ENCODE data around the gene IFRD2.

The IFRD2 gene

GRCh38 chr3:50302095-50303012, 10.1 kb upstream of the IFRD2 start:
- no peak for DNase-seq (ENCODE audit: low read depth)

- DNase-seq (ENCODE audit: low read depth): no peak
These were observed 8.5 kb upstream of the IFRD2 start for GRCh38 chr3:50300681-50301254.

DNA sequence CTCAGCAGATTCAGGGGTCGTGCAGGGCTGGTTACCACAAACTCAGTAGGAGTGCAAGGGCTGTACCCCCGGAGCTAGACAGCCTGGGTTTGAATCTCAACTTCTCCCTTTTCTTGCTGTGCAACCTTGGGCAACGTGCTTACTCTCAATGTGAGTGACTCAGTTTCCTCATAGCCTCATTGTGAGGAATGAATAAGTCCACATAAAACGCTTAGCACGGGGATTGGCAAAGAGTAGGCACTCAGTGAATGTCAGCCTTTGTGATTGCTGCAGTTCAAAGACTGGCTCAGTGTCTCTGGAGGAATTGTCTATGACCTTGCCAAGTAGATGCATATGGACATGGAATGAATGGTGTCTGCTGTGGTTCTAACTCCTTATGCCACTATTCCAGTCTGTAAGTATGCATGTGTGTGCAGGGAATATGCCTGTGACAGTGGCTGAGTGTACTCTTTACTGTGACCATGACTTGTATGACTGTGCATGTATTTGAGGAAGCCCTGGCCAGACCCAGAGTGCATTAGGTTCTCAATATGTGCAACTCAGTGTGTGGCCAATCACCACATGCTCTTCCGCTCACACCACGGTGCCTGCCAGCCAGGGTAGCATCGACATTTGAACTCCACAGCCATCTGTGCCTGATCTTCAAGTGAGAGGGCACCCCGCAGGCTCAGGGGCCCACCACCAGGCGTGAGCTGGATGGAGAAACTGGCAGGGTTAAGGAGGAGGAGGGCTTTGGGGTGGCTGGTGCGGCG, 7.9 kb upstream of the IFRD2 start:
- no peak for DNase-seq (ENCODE audit: low read depth)

GRCh38 chr3:50299638-50299928, 7.4 kb upstream of the IFRD2 start:
- DNase-seq (ENCODE audit: low read depth): no peak

DNA sequence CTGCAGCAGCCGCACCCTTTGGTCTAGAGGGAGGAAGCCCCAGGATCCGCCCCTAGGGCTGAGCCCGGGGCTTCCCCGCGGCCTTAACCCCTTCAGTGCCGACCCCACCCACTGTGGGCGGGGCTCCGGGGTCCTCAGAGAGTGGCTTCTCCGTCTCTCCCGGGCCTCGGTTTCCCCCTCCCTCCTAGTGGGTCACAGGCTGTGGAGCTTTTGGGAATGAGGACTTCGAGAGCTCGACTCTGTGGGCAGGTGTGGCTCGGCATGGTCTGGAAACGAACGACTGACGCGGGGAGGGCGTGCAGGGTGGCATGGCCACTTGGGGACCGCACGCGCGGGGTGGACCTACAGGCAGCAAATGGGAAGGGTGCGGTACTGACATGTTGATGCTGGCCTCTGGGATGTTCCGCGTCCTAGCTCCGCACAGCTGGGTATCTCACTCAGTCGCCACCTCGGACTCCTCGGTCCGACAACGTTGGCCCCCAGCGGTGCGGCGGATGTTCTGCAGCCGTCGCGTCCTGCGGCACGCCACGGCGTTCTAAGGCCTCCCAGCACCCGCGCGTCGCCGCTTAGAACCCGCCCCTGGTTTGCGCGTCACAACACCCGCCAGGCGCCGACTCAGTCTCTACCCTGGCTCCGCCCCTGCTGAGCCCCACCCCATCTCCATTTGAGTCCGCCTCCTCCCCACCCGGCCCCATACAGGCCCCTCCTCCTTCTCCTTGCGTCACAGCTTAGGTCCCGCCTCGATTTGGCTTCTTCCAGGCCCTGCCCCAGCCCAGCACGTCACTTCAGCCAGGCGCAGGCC, 6.8 kb upstream of the IFRD2 start, which contains the start of the genes HYAL3 and NAA80:
Gene HYAL3, minus strand, starts transcription at position 570 of the 802 bp plus-strand sequence. CDS start 3,803 bp downstream, outside the sequence.
Gene NAA80, minus strand, starts transcription at position 570 of the 802 bp plus-strand sequence. CDS start 1,942 bp downstream, outside the sequence.
- peak; percentile 98 for DNase-seq (ENCODE audit: low read depth)

DNA sequence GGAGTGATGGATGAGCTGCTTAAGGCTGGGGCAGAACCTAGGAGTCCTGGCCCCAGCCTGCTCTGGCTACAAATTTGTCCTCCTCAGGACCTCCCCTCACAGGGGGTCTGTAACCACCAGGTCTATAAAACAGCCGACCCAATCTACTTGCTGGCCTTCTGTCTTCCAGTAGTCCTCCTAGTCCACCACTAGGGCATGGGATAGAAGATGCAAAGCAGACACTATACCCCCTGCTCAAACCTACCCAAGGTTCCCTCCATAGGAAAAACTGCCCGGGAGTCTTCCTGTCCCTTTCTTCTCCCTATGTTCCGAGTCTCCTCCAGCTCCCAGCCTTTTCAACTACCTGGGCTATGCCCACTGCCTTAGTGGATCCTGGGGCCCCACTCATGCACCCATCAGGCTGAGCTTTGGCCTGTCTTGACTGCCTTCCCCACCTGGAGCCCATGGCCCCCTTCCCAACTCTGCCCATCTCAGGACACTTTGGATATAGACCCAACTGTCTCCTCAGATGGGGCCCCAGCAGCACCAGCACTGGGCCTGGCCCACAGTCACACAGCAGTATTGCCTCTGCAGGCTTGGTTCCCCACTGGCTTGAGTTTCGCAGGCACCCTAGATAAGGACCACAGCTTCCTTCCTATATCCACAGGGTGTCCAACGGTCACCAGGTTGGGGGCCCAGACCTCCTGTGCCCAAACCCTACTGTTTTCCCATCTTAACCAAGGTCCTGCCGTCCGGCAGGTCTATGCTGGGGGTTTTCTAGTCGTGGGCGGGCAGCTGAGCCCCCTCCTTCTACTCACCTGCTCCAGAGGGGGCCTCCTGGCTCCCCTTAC, 5.9 kb upstream of the IFRD2 start:
- DNase-seq (ENCODE audit: low read depth): no peak

GRCh38 chr3:50297384-50297775, 5.2 kb upstream of the IFRD2 start:
- no peak for DNase-seq (ENCODE audit: low read depth)

DNA sequence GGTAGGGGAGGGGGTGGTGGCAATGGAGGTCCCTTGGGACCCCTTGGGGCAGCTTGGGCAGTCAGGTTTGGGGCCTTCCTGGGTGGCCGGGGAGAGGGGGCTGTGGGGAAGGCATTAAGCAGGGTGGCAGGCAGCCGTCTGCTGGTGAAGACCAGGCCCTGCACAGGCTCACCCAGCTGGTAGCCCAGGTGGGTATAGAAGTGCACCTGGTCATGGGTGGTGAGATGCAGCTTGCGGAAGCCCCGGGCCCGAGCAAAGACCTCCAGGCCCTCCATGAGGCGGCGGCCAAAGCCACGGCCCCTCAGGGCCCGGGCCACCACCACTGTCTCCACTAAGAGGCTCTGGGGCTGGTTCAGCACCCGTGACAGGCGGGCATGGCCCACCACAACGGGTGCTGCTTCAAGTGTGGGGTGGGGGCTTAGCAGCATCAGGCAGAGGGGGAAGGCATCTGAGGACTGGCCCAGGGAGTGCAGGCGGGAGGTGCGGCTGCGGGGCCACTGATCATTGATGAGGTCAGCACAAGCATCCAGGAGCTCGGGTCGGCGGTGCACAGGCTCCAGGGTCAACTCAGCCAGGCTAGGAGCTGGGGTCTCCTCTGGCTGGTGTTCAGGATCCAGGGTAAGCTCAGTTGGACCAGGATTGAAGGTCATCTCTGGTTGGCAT, 4.6 kb upstream of the IFRD2 start:
- no peak for DNase-seq (ENCODE audit: low read depth)

DNA sequence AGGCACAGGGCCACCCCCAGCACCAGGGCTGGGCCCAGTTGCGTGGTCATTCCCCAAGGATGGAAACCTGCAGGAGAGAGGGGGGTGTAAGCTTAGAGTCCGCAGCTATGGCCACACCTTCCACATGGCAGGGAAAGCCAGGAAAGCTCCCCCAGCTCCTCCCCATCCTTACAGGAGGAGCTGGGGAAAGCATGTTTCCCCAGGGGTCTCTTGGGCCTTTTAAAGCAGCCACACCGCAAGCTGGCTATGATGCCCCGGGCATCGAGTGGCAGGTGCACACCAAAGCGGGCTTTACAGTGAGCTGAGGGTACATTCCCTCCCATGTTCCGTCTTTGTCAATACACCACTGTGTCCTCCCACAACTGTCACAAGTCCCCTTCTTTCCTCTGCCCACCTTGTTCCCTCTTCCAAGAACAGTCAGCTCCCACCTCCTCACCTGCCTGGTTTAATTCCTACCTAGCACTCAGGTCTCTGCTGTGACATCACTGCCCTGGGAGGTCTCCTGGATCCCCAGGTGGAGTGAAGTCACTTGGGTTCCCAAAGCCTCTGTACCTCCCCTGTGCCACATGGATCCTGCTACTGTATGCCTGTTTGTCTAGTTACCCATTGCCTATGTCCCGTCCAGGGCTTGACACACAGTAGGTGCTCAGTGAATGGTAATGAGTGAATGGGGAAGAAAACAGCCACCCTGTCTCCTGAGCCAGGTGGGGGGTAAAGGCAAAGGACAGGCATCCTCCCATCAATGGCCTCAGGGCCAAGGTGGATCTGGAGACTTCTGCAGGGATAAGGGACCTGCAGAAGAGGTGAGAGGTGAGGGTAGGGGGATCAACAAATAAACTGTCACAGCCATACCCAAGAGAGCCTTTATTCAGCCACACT, 3.6 kb upstream of the IFRD2 start:
- no peak for DNase-seq (ENCODE audit: low read depth)

DNA sequence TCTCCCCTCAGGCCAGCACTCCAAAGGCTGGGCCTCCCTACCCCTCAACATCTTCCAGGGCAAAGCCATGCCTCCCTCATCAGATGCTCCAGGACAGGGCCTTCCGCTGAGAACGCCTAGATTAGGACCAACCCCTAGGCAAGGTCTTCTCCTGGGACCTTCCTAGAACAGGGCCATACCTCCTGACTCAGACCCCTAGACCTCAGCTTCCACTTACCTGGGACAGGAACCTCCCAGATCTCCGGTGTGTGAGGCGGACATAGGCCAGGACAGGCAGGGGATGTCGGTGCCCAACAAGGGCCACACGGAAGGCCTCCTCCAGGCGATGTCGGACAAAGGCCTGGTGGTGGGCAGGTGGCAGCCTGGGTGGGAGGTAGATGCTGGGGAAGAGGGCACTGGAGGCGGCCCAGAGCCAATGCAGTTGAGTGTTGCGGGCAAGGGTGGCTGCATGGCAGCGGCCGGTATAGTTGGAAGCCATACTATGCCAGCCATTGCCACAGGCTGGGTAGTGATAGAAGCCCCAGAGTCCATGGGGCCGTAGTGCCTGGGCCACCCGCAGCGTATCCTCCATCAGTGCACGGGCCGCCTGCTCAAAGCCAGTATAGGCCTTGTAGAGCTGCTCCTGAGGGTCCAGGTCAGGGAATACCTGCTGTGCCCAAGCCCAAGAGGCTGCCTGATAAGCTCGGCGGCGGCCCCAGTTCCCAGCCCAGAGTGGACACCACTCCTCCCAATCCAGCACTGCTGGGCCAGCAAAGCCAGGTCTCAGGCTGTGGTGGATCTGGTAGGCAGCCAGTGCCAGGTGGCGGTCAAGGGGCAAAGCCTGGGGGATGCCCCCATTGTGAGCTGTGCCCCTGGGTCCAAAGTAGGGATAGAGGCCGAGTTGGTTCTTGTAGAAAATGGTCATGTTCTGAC, 2.5 kb upstream of the IFRD2 start:
- no peak for DNase-seq (ENCODE audit: low read depth)

- DNase-seq (ENCODE audit: low read depth): no peak
These were observed 1.9 kb upstream of the IFRD2 start for GRCh38 chr3:50294089-50294488.

GRCh38 chr3:50293079-50293801, 1.0 kb upstream of the IFRD2 start:
- DNase-seq (ENCODE audit: low read depth): no peak

GRCh38 chr3:50290161-50290641, 2.0 kb downstream of the IFRD2 start:
- DNase-seq (ENCODE audit: low read depth): no peak

DNA sequence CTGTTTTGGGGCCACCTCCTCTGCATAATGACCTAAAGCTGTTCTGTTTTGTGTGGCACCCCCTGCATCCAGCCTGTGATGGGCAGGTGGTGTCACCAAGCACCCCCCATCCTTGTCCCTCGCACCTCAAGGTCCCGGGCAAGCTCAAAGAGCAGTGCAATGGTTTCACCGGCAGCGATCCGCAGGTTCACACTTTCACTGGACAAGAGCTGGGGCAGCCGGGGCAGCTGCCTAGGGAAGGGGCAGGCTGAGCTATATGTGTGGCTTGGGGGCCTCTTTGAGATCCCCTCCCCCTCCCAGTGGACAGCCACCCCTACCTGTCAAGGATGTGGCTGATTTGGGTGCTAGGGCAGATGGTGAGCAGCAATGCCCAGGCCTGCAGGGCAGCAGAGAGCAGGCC, 3.1 kb downstream of the IFRD2 start:
- no peak for DNase-seq (ENCODE audit: low read depth)

DNA sequence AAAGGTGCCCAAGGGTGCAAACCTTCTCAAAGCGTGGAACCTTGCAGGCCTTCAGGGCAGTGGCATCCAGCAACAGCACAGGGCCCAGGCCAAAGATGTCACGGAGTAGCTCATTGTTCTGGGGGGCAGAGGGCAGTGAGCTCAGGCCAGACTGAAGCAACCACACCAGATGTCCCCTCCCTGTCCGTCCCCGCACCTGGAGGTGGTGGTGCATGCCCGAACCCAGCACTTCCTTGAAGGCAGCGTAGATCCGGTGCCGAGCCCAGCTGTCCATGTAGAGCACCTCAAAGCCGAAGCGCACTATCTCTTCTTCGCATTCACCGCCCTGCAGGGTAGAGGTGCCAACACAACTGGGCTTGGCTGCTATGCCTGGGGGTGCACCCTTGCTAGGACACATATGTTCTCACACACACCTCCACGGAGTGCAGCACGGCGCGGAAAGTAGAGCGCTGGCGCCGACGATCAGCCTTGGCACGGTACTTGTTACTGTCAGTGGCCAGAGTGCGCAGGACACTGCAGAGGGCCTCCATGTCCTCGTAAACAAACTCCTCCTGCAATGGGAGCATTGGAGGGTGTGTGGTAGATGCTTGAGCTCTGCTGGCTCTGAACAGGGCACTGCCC, 3.7 kb downstream of the IFRD2 start:
- DNase-seq (ENCODE audit: low read depth): no peak

DNA sequence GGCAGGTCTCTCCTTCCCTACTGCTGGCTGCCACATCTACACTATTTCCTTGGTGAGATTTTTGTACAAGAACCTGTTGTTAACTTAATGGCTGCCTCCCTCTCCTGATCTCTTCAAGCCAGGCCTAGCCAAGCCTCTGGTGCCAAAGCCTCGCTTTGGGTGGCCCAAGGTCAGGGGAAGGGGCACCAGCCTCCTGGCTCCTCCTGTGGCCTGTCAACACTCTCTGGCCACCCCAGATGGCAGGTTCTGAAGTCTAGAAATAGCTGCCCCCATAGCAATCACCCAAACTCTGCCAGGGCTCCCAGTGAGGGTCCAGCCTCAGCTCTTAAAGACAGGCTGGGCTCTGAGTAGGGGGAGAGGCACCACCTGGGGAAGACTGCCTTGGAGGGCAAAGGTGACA, 5.0 kb downstream of the IFRD2 start:
- DNase-seq (ENCODE audit: low read depth): no peak
